NCI-H2227 treated with DMSO at 0.1 percent for 48 hours (cell line): ENCODE data around the gene UQCR11.

Source experiments
- DNase-seq: peaks from one replicate; lab custom pipeline; 2025; lab: John Stamatoyannopoulos, UW

Gene UQCR11

DNA sequence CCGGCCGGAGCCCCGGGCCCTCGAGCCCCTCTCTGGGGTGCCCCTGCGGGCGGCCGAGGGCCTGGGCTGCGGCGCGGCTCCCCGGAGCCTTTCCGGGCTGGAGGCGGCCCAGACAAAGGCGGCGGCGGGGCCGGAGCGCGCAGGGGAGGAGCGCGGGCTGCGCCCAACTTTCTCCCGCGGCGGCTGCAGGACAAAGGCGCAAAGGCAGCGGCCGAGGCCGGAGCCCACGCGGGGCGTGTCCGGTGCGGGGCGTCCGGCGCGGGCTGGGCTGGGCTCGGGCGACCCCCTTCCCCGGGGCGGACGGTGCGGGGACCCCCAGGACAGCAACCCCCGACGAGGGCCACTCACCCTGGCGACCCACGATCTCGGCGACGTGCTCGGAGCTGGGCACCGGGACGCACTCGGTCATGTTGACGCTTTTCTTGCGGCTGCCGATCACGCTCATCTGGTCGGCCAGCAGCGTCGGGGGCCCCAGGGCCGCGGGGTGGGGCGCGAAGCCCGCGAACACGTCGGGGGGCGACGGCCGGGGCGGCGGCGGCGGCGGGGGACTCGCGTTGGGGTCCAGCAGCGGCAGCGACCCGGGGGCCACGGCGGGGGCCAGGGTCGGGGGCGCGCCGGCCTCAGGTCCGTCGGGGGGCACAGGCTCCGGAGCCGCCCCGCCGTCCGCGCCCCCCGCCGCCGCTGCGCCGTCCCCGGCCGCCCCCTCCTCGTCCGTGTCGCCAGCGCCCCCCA, 38.0 kb downstream of the UQCR11 start:
- no peak for DNase-seq

DNA sequence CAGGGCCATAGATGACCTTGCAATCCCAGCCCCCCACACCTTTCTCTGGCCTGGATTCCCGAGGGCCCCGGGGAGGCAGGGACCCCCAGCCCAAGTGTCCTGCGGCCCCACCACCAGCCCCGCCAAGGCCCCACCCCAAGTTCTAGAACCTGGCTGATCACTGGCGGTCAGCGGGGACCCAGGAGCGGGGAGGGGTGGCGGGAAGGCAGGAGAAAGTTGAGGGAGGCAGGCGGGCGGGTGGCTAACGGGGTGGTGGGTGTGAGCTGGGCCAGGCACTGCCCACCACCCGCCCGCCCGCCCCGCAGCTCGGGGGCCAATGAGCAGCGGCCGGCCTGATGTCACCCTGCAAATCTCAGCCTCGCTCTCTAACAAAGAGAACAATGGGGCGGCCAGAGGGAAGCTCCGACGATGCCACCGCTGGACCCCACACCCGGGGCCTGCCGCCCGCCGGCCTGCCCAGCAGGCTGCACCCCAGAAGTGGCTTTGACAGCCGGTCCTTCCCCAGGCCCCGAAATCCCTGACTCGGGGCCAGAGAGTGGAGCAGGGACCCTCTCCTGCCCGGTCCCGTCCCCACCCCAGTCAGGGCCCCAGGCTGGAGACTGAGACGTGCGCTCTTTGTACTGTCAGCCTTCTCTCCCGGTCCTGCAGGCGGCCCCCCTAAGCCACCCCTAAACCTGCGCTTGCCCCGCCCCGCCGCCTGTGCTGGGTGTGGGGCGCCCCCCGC, 38.7 kb downstream of the UQCR11 start:
- peak; percentile 52 for DNase-seq

DNA sequence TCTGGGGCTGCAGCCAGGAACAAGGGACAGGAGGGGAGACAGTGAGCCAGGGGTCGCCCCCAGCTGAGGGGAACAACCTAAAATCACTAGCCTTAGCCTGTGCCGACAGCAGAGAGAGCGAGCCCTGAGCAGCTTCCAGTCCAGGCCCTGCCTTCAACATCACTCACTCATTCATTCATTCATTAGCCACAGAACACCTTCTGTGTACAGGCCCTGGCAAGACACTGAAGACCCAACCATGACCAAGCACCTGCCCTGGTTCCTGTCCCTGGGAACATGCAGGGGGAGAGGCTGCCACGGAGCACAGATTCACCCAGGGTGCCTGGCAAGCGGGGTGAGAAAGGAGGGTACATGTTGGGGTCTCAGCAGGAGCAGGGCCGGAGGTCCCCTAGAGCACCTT, 42.0 kb downstream of the UQCR11 start:
- no peak for DNase-seq

DNA sequence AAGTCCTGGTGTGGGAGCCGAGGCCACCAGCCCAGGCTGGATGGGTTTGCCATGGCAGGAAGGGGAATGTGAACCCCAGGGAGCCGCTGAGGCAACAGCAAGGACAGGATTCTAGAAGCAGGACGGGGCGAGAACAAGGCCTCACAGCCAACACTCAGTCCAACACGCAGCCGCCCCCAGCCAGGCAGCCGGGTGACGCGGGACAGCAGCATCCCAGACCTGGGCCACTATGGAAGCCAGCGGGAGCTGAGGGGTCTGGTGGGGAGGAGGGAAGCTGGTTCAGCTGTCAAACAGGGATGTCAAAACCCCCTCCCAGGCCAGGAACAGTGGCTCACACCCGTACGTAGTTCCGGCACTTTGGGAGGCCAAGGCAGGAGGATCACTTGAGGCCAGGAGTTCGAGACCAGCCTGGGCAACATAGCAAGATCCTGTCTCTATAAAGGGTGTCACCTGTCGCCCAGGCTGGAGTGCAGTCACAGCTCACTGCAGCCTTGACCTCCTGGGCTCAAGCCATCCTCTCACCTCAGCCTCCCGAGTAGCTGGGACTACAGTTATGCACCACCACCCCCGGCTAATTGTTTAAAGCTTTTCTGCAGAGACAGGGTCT, 43.9 kb downstream of the UQCR11 start:
- DNase-seq = no peak

DNA sequence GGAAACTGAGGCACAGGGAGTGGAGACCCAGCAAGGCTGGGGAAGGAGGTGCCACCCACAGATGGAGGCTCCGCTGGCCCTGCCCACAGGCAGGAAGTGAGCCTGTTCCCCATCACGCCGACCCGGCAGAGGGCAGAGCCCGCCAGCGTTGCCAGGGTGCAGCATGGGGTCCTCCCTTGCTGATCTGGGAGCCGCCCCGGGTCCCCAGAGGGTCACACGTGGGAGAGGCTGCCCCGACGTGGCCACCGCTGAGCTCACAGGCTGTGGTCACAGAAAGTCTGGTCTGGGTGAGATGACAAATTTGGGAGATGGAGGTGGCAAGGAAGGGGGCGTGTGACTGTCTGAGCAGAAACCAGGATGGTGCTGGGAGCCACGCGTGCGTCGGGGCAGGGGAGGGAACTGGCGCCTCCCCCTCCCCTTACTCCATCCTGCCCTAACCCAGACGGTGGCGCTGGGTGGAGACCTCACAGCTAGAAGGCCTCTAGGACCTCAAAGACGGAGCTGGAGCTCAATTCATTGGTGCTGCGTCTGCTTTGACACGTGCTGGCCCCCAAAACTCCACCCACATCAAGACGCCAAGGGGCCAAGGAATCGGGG, 44.9 kb downstream of the UQCR11 start:
- no peak for DNase-seq

DNA sequence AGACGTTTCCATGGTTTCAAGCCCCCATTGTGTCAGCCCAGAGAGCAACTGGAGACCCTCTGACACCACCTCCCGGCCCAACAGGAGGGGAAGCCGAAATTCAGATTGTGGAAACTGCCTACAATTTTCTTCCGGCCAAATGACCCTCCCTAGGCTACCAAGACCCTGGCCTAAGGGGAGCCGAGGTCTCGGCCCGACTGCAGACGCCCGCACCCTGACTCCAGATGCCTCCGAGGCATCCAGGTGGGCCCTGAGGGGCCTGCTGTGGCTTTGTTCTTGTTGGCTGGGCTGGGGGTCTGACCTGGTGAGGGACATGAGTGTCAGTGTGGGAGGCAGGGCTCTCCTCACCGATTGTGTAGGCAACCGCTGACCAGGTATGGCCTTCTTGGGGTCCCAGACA, 46.7 kb downstream of the UQCR11 start:
- no peak for DNase-seq

DNA sequence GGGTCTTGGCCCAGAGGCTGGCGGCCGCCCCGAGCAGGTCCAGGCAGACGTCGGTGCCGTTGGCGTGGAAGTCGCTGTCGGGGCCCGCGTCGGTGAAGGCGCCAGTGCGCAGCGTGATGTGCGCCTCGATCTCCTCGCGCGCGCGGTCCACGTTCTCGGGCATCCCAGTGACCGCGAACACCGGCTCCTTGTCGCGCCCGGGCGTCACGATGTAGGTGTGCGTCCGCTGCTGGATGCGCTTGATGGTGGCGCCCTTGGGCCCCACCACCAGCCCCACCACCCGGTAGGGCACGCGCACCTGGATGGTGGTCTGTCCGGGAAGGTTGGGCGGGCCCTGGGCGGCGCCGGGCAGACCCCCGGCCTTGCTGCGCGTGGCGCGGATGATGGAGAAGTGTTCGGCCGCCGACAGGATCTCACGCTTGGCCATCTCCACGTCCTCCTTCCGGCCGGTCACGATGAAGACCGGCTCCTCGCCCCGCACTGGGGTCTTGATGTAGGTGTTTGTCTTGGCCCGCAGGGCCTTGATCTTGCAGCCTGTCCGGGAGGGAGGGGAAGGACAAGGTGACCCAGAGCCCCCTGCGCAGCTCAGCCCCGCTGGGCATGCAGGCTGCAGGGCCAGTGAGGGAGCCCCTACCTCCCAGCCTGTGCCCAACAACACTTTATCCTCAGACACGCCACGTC, 48.7 kb downstream of the UQCR11 start:
- no peak for DNase-seq

DNA sequence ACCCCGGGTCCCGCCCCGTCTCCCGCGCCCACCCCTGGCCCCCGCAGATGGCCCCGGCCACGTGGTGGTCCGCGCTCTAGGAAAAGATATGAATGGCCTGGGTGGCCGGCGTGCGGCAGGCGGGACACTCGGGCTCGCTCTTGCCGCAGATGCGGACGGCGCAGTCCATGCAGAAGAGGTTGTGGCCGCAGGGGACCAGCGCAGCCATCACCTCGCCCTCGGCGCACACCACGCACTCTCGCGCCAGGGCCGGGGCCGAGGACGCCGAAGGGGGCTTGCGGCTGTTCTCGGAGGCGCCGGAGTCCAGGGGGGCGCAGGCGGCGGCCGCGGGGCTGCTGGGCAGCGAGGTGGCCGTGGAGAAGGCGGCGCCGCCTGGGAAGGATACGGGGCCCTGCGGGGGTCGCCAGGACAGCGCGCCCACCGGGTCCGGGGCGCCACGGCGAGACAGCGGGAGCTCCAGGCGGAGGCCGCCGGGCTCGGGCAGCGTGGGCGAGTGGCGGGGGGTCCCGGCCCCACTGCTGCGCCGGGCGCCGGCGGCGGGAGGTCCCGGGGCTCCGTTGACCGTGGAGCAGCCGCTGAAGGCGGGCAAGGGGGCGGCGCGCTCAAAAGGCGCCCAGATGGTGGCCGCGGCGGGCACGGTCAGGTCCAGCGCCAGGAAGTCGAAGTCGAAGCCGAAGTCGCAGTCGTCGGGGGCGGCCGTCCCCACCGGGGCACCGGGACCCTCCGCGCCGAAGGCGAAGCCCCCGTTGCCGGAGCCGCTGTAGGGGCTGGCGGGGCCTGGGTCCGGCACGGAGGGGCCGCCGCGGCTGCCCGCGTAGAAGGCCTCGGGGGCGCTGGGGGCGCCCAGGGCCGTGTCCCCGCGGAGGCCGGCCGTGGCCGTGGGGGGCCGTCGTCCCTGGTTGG, 49.5 kb downstream of the UQCR11 start:
- no peak for DNase-seq

DNA sequence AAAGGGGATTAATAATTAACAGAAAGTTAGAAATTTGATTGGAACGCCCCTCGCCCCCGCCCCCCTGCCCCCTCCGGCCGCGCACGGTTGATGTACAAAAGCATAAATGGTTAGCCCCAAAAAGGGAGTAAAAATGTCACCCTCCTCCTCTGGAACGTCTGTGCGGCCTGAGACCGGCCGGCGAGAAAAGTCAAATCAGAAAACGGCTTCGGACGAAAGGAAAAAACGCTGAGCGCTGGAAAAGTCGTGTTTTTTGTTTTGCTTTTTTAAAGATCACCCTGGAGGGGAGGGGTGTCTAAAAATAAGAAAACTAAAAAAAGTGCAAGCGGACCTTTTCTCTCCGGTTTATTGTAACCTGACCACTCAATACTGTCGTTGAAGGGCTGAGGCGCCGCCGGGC, 50.3 kb downstream of the UQCR11 start:
- DNase-seq = no peak

DNA sequence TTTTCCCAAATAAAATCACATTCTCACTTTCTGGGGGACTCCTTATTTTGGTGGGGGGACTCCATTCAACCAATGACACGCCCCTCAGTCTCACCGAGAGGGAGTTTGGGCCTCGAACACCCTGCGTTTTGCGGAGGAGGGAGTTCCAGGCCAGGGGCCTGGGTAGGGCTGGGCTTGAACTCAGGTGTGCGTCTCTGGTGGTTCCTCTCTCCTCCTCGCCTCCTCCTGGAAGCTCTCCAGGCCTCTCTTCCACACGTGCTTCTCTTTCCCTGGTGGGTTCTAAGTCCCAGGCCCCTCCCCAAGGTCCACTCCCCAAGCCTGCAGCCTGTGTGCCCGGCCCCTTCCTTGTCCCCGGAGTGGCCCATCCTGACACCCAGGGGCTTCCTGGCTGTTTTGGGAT, 51.8 kb downstream of the UQCR11 start:
- no peak for DNase-seq

DNA sequence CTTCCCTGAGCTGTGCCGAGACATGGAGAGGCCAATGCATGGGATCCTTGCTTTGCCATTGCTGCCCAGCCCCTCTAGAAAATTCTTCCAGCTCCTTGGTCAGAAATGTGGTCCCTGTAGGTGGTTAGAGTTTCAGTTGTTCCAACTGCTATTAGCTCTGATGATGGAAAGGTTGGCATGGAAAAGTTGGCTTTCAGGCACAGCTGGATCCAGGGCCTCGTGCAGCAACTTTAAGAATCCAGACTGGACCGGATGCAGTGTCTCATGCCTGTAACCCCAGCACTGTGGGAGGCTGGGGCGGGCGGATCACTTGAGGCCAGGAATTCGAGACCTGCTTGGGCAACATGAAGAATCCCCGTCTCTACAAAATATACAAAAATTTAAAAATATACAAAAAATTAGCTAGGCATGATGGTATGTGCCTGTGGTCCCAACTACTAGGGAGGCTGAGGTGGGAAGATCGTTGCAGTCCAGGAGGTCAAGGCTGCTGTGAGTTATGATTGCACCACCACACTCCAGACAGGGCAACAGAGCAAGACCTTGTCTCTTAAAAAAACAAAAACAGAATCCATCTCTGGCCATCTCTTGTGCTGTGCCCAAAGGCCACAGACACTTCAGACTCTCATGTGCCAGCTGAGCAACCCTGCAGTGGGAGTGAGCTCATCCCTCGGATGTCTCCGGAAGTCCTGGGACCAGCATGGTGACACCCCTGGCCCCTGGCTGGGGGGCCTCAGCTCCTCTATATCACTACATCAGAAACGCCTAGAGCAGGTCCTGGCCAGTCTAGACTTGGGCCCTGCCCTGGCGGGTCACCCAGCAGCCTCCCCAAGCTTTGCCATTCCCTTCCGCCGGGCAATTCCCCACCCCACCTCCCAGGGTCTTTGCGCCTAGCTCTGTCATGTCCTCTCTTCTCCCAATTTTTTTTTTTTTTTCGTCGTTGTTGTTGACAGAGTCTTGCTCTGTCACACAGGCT, 53.9 kb downstream of the UQCR11 start:
- no peak for DNase-seq

DNA sequence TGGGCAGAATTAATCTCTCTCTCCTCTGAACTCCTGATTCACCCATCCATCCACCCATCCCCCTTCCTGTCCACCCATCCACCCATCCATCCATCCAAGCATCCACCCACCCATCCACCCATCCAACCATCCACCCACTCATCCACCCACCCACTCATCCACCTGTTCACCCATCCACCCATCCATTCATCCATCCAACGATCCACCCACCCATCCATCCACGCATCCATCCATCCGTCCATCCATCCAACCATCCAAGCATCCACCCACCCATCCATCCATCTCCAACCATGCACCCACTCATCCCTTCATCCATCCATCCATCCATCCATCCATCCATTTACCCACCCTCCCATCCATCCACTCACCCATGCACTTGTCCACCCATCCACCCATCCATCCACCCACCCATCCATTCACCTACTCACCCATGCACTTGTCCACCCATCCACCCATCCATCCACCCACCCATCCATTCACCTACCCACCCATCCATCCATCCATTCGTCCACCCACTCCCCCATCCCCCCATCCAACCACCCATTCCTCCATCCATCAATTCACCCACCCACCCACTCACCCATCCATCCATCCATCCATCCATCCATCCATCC, 55.8 kb downstream of the UQCR11 start:
- no peak for DNase-seq
